ENCODE measurements around the gene IL17REL. TPM values are rescaled to one million over a fixed set of nuclear protein-coding genes. Genes with fewer than 3 reads are reported as not detected.
A peak's percentile ranks its signal among the peaks of the same experiment; 100 is the strongest.

The IL17REL gene
- total and polyA plus RNA-seq, 2 of the 13 experiments (the other 11 are each of a cell fraction or from before 2014, with no cell fraction given), result not detected

DNA sequence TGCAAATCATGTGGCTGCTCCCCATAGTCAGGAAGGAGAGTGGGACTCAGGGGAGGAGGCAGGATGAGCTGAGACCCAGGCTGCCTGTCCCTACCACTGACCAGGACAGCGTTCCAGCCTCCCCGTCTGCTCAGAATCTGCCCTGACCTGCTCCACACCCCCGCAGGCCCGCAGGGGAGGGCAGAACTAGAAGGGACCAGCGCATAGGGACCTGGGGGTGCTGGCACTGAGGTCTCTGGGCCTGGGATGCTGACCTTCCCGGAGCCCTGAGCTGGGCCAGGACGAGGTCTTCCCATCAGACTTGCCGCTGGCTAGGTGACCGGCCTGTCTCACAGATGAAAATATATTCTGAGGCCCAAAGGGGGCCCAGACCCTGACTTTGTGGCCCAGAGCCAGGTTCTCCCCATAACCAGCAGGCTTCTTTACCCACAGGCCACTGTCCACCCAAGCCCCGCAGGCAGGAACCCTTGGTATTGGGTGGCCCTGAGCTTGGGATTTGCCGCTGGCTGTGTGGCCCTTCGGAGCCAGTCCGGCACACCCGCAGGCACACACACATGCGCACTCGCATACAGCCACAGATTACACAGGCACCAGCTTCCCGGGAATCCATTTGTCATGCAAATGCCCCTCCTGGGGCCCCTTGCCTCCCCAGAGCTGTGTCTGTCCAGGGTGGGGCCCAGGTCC lies 65.8 kb downstream of the IL17REL start (continued):
- no peak for TF ChIP-seq ZNF572 (CRISPR knock-in tag; IDR thresholded peaks at IDR 0.05)
- TF ChIP-seq SP2 (CRISPR knock-in tag; IDR thresholded peaks at IDR 0.05), result no peak
- no peak for TF ChIP-seq ZMYM3 (CRISPR knock-in tag; IDR thresholded peaks at IDR 0.05)
- TF ChIP-seq ZNF605 (CRISPR knock-in tag; IDR thresholded peaks at IDR 0.05), result no peak
- TF ChIP-seq RBM22 (optimal IDR thresholded peaks at IDR 0.05; ENCODE audit: low read length), result no peak
- no peak for TF ChIP-seq CHD2 (IDR thresholded peaks at IDR 0.05; ENCODE audit: low read depth, low read length)
- no peak for TF ChIP-seq ZNF431 (CRISPR knock-in tag; IDR thresholded peaks at IDR 0.05; ENCODE audit: borderline replicate concordance, low read depth)
- TF ChIP-seq ZSCAN9 (CRISPR knock-in tag; IDR thresholded peaks at IDR 0.05; ENCODE audit: borderline replicate concordance), result no peak
- TF ChIP-seq ZSCAN30 (CRISPR knock-in tag; IDR thresholded peaks at IDR 0.05), result no peak
- TF ChIP-seq MAFG (CRISPR knock-in tag; IDR thresholded peaks at IDR 0.05), result no peak
- TF ChIP-seq, protein P1, sequence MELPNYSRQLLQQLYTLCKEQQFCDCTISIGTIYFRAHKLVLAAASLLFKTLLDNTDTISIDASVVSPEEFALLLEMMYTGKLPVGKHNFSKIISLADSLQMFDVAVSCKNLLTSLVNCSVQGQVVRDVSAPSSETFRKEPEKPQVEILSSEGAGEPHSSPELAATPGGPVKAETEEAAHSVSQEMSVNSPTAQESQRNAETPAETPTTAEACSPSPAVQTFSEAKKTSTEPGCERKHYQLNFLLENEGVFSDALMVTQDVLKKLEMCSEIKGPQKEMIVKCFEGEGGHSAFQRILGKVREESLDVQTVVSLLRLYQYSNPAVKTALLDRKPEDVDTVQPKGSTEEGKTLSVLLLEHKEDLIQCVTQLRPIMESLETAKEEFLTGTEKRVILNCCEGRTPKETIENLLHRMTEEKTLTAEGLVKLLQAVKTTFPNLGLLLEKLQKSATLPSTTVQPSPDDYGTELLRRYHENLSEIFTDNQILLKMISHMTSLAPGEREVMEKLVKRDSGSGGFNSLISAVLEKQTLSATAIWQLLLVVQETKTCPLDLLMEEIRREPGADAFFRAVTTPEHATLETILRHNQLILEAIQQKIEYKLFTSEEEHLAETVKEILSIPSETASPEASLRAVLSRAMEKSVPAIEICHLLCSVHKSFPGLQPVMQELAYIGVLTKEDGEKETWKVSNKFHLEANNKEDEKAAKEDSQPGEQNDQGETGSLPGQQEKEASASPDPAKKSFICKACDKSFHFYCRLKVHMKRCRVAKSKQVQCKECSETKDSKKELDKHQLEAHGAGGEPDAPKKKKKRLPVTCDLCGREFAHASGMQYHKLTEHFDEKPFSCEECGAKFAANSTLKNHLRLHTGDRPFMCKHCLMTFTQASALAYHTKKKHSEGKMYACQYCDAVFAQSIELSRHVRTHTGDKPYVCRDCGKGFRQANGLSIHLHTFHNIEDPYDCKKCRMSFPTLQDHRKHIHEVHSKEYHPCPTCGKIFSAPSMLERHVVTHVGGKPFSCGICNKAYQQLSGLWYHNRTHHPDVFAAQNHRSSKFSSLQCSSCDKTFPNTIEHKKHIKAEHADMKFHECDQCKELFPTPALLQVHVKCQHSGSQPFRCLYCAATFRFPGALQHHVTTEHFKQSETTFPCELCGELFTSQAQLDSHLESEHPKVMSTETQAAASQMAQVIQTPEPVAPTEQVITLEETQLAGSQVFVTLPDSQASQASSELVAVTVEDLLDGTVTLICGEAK (IDR thresholded peaks at IDR 0.05), result no peak
- TF ChIP-seq, protein P1 (CRISPR knock-in tag; IDR thresholded peaks at IDR 0.05), result no peak
- no peak for TF ChIP-seq HNF4G (IDR thresholded peaks at IDR 0.05; ENCODE audit: borderline replicate concordance, low read depth, low read length)
- no peak for TF ChIP-seq HNF4G (CRISPR knock-in tag; IDR thresholded peaks at IDR 0.05; ENCODE audit: borderline replicate concordance, low read depth)
- no peak for TF ChIP-seq FOSL2 (CRISPR knock-in tag; IDR thresholded peaks at IDR 0.05)
- TF ChIP-seq, protein P2, sequence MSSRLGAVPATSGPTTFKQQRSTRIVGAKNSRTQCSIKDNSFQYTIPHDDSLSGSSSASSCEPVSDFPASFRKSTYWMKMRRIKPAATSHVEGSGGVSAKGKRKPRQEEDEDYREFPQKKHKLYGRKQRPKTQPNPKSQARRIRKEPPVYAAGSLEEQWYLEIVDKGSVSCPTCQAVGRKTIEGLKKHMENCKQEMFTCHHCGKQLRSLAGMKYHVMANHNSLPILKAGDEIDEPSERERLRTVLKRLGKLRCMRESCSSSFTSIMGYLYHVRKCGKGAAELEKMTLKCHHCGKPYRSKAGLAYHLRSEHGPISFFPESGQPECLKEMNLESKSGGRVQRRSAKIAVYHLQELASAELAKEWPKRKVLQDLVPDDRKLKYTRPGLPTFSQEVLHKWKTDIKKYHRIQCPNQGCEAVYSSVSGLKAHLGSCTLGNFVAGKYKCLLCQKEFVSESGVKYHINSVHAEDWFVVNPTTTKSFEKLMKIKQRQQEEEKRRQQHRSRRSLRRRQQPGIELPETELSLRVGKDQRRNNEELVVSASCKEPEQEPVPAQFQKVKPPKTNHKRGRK (CRISPR knock-in tag; IDR thresholded peaks at IDR 0.05), result peak; percentile 53; the same call in 1 of the 2 replicates
- TF ChIP-seq MAF1 (CRISPR knock-in tag; IDR thresholded peaks at IDR 0.05; ENCODE audit: borderline replicate concordance), result no peak

Measured in HepG2 (cell line).